ENCODE data around the gene ABHD16B. TPM values are rescaled to one million over a fixed set of nuclear protein-coding genes. Genes with fewer than 3 reads are reported as not detected.

ABHD16B gene
- total and polyA plus RNA-seq, 2 of the 13 experiments (the other 11 are each of a cell fraction or from before 2014, with no cell fraction given): not detected

DNA sequence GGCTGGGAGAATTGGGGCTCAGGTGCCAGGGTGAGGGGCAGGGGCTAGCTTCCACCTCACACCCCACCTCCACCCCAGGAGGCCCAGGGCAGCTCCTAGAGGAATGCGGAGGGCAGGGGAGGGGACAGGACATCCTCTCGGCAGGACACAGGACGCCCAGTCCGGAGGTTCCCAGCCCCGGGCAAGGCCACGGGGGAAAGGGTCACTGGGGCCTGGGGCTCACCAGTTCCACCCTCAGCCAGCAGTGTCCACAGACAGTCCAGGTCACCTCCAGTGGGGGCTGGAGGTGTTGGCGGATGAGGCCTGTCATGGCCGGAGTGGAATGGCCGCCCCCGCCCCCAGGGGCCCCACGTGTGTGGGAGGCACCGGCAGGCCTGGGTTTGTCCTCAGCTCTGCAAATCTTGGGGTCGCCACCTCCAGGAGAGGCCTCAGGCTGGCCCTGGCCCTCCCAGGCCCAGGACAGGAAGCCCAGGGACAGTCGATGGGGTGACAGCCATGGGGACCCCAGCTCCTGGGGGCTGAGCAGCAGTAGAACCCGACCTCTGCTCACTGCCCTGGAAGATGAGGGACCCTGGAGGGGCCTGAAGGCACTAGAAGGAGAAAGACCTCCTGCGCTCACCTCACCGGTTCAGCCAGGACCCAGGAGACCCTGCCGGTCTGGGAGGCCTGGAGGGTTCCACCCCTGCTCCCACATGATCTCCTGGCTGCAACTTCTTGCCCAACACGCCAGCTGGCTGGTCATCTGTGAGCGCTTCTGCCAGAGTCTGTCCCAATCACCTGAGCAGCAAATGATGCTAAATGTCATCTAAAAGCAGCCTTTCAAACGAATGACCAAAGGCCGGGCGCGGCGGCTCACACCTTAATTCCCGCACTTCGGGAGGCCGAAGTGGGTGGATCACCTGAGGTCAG lies 13.0 kb upstream of the ABHD16B start (continued):
- TF ChIP-seq, protein P1, sequence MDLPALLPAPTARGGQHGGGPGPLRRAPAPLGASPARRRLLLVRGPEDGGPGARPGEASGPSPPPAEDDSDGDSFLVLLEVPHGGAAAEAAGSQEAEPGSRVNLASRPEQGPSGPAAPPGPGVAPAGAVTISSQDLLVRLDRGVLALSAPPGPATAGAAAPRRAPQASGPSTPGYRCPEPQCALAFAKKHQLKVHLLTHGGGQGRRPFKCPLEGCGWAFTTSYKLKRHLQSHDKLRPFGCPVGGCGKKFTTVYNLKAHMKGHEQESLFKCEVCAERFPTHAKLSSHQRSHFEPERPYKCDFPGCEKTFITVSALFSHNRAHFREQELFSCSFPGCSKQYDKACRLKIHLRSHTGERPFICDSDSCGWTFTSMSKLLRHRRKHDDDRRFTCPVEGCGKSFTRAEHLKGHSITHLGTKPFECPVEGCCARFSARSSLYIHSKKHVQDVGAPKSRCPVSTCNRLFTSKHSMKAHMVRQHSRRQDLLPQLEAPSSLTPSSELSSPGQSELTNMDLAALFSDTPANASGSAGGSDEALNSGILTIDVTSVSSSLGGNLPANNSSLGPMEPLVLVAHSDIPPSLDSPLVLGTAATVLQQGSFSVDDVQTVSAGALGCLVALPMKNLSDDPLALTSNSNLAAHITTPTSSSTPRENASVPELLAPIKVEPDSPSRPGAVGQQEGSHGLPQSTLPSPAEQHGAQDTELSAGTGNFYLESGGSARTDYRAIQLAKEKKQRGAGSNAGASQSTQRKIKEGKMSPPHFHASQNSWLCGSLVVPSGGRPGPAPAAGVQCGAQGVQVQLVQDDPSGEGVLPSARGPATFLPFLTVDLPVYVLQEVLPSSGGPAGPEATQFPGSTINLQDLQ (CRISPR knock-in tag; IDR thresholded peaks at IDR 0.05): no peak; the same call in 1 of the 2 replicates
- TF ChIP-seq, protein P2, sequence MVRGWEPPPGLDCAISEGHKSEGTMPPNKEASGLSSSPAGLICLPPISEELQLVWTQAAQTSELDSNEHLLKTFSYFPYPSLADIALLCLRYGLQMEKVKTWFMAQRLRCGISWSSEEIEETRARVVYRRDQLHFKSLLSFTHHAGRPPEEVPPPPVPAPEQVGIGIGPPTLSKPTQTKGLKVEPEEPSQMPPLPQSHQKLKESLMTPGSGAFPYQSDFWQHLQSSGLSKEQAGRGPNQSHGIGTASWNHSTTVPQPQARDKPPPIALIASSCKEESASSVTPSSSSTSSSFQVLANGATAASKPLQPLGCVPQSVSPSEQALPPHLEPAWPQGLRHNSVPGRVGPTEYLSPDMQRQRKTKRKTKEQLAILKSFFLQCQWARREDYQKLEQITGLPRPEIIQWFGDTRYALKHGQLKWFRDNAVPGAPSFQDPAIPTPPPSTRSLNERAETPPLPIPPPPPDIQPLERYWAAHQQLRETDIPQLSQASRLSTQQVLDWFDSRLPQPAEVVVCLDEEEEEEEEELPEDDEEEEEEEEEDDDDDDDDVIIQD (CRISPR knock-in tag; IDR thresholded peaks at IDR 0.05; ENCODE audit: low read depth): no peak
- TF ChIP-seq, protein P3, sequence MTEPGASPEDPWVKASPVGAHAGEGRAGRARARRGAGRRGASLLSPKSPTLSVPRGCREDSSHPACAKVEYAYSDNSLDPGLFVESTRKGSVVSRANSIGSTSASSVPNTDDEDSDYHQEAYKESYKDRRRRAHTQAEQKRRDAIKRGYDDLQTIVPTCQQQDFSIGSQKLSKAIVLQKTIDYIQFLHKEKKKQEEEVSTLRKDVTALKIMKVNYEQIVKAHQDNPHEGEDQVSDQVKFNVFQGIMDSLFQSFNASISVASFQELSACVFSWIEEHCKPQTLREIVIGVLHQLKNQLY (CRISPR knock-in tag; IDR thresholded peaks at IDR 0.05): no peak
- TF ChIP-seq, protein P4, sequence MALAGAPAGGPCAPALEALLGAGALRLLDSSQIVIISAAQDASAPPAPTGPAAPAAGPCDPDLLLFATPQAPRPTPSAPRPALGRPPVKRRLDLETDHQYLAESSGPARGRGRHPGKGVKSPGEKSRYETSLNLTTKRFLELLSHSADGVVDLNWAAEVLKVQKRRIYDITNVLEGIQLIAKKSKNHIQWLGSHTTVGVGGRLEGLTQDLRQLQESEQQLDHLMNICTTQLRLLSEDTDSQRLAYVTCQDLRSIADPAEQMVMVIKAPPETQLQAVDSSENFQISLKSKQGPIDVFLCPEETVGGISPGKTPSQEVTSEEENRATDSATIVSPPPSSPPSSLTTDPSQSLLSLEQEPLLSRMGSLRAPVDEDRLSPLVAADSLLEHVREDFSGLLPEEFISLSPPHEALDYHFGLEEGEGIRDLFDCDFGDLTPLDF (CRISPR knock-in tag; IDR thresholded peaks at IDR 0.05): no peak
- no peak for TF ChIP-seq GABPA (IDR thresholded peaks at IDR 0.05; ENCODE audit: low read depth, low read length)
- 0 out of 2 replicates have a peak, but pooled peaks have one; percentile 7 for TF ChIP-seq GABPA (CRISPR knock-in tag; IDR thresholded peaks at IDR 0.05; ENCODE audit: low read depth)
- TF ChIP-seq, protein P5, sequence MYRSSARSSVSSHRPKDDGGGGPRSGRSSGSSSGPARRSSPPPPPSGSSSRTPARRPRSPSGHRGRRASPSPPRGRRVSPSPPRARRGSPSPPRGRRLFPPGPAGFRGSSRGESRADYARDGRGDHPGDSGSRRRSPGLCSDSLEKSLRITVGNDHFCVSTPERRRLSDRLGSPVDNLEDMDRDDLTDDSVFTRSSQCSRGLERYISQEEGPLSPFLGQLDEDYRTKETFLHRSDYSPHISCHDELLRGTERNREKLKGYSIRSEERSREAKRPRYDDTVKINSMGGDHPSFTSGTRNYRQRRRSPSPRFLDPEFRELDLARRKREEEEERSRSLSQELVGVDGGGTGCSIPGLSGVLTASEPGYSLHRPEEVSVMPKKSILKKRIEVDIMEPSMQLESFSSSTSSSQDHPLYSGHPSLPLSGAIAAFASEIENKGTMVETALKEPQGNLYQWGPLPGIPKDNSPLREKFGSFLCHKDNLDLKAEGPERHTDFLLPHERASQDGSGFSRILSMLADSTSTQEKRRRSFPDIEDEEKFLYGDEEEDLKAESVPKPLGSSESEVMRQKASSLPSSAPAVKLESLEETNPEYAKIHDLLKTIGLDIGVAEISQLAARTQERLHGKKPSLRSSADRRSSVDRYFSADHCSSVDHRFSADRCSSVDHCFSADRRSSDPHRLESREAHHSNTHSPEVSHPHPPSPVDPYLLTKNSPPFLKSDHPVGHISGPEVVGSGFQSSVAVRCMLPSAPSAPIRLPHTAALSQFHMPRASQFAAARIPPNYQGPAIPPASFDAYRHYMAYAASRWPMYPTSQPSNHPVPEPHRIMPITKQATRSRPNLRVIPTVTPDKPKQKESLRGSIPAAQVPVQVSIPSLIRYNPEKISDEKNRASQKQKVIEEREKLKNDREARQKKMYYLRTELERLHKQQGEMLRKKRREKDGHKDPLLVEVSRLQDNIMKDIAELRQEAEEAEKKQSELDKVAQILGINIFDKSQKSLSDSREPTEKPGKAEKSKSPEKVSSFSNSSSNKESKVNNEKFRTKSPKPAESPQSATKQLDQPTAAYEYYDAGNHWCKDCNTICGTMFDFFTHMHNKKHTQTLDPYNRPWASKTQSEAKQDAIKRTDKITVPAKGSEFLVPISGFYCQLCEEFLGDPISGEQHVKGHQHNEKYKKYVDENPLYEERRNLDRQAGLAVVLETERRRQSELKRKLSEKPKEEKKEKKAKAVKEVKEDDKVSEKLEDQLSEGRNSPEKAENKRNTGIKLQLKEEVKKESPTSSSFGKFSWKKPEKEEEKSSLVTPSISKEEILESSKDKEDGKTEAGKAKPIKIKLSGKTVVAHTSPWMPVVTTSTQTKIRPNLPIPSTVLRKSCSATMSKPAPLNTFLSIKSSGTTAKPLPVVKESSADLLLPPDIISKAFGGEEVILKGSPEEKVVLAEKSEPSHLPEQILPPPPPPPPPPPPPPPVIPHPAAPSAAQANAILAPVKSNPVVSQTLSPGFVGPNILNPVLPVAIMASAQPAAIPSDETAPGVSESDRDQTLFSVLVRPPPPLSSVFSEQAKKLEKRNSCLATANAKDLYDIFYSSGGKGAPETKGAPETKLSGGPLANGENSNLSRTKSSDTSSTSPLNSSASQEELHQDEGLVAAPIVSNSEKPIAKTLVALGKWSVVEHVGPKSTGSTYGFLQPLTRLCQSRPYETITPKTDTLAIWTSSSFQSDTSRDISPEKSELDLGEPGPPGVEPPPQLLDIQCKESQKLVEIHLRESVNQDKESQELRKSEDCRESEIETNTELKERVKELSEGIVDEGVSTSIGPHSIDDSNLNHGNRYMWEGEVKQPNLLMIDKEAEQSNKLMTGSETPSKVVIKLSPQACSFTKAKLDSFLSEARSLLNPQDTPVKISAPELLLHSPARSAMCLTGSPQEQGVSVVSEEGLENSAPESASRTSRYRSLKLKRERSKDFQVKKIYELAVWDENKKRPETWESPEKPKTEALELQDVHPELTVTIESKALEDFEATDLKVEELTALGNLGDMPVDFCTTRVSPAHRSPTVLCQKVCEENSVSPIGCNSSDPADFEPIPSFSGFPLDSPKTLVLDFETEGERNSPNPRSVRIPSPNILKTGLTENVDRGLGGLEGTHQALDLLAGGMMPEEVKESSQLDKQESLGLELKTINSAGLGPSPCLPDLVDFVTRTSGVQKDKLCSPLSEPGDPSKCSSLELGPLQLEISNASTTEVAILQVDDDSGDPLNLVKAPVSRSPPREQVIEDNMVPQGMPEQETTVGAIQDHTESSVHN (CRISPR knock-in tag; IDR thresholded peaks at IDR 0.05): no peak
- TF ChIP-seq ZFX (CRISPR knock-in tag; IDR thresholded peaks at IDR 0.05; ENCODE audit: low read depth): peak; percentile 76
- no peak for TF ChIP-seq BRD4 (CRISPR knock-in tag; IDR thresholded peaks at IDR 0.05)
- no peak for TF ChIP-seq ZNF709 (CRISPR knock-in tag; IDR thresholded peaks at IDR 0.05)
- peak; percentile 5; the same call in 1 of the 2 replicates for TF ChIP-seq ZNF556 (CRISPR knock-in tag; IDR thresholded peaks at IDR 0.05; ENCODE audit: borderline replicate concordance)
- 0 out of 2 replicates have a peak, but pooled peaks have one; percentile 80 for TF ChIP-seq DNMT1 (CRISPR knock-in tag; IDR thresholded peaks at IDR 0.05)
- TF ChIP-seq RAD51 (IDR thresholded peaks at IDR 0.05; ENCODE audit: borderline replicate concordance): no peak
- peak; percentile 41; the same call in 1 of the 2 replicates for TF ChIP-seq GABPB1 (CRISPR knock-in tag; IDR thresholded peaks at IDR 0.05)

All from HepG2 (cell line).